Endothelial cell of umbilical vein (primary cell): ENCODE data around the gene ATG7.

Source experiments
- CTCF ChIP-seq, 2 donors: IDR thresholded peaks; 1 replicate in 1 of 2; 2 replicates in 1 of 2; pipeline ENCODE4 v1.5.1; 2011; ENCODE audit warnings: low read length in 2 of 2, mild to moderate bottlenecking in 2 of 2, moderate library complexity in 2 of 2, control low read depth in 1 of 2, inconsistent platforms in 1 of 2, low read depth in 1 of 2; ENCODE audit not compliant: insufficient read depth in 1 of 2; ENCODE audit errors: extremely low read depth in 1 of 2
- JUN ChIP-seq: IDR thresholded peaks from 2 replicates; pipeline ENCODE4 v1.6.1; 2011; ENCODE audit warnings: borderline replicate concordance, low read depth; ENCODE audit not compliant: insufficient read length, insufficient read depth
- MAX ChIP-seq: IDR thresholded peaks from 2 replicates; pipeline ENCODE4 v1.6.1; 2011; ENCODE audit not compliant: insufficient read depth, insufficient read length
- POLR2A ChIP-seq: IDR thresholded peaks from 2 replicates; pipeline ENCODE4 v1.6.1; 2012; ENCODE audit warnings: low read depth, mild to moderate bottlenecking, control low read depth, low read length
- POLR2AphosphoS5 ChIP-seq: IDR thresholded peaks from 2 replicates; pipeline ENCODE4 v1.6.1; 2012; ENCODE audit warnings: low read depth, mild to moderate bottlenecking, control low read depth, low read length, moderate library complexity; ENCODE audit not compliant: insufficient read depth

GRCh38 chr3:11559816-11560633, 287.8 kb downstream of the ATG7 start:
- TF ChIP-seq CTCF (IDR thresholded peaks at IDR 0.05; ENCODE audit: extremely low read depth in 1 of 2, insufficient read depth in 1 of 2, low read depth in 1 of 2, low read length in 2 of 2) (no peak), POLR2AphosphoS5 (no peak), POLR2A (no peak), MAX (no peak), JUN (no peak)
